ENCODE results near the gene UGCG.
"Not testable (repeated sequence)": the region's sequence is repeated elsewhere in the genome, so short reads cannot be mapped to it uniquely, and the experiment has no call there.

Gene UGCG

GRCh38 chr9:111891910-111892499, 4.6 kb upstream of the UGCG start:
- DNase-seq, result no peak

- DNase-seq, result peak; percentile 49
Observed at GRCh38 chr9:111896942-111897600, 457 bp downstream of the UGCG start.

DNA sequence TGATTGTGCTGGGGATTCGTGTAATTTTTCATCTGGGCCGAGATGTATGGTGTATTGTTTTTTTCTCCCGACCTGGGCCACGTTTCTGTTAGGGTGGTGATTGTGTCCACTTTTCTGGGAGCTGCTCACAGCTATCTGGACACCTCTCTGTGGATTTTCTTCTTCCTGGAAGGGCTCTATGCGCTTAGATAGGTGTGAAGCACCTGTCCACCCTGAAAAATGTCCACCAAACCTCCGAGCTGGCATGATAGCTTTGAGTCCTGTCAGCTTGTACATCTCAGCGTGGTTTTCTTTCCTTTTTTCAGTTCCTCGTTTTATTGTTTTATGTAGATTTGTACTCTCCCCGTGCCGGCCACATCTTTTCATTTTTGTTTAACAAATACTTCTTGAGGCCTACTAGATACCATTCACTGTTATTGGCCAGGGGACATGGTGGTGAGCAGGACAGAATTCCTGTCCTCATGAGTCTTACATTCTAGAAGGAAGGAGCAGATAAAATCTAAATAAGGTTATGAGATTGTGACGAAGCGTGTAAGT, 1.1 kb downstream of the UGCG start:
- no peak for DNase-seq

GRCh38 chr9:111898331-111899096, 1.9 kb downstream of the UGCG start:
- no peak for DNase-seq

- no peak for DNase-seq
Observed at GRCh38 chr9:111900151-111900857, 3.7 kb downstream of the UGCG start.

- no peak for DNase-seq
Observed at GRCh38 chr9:111900858-111901612, 4.4 kb downstream of the UGCG start.

GRCh38 chr9:111902391-111903139, 6.0 kb downstream of the UGCG start:
- no peak for DNase-seq

DNA sequence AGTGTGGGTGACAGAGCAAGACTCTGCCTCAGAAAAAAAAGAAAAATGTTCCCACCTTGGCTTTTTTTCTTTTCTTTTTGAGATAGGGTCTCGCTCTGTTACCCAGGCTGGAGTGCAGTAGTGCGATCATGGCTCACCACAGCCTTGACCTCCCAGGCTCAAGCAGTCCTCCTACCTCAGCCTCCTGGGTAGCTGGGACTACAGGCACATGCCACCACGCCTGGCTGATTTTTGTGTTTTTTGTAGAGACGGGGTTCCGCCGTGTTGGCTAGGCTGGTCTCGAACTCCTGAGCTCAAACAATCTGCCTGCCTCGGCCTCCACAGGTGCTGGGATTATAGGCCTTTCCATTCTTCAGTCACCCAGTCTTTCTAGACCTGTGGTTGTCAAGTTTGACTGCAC, 6.9 kb downstream of the UGCG start:
- DNase-seq, result not testable (repeated sequence)

GRCh38 chr9:111904026-111904425, 7.4 kb downstream of the UGCG start:
- DNase-seq, result no peak

DNA sequence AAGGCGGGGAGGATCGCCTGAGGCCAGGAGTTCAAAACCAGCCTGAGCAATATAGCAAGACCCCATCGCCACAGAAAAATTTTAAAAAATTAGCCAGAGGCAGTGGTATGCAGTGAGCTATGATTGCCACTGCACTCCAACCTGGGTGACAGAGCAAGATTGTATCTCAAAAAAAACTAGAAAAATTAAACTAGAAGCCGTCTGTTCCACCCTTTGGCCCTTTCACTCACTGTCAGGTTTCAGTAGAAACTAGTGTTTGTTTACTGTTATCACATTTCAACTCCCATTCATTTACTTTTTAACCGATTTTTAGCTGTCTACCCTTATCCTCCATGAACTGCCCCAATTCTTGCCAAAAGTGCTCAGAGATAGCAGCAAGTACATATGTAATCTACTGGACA, 8.3 kb downstream of the UGCG start:
- no peak for DNase-seq

GRCh38 chr9:111907147-111907546, 10.5 kb downstream of the UGCG start:
- no peak for DNase-seq

- no peak for DNase-seq
Observed at GRCh38 chr9:111909444-111909843, 12.8 kb downstream of the UGCG start.

DNA sequence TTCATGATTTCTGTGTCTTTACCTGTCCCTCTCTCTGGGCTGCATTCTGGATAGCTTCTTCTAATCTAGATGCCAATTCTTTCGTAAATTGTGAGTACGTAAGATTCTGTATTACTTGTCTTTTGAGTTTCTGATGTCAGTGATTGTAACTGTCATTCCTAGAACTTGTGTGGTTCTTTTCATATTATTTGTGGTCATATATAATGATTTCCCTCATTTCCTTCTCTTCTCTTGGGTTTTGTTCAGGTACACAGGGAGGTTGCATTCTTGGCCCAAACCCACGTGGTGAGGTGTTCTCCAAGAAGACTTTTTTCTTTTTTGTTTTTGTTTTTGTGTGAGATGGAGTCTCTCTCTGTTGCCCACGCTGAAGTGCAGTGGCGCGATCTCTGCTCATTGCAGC, 13.8 kb downstream of the UGCG start:
- DNase-seq, result no peak

DNA sequence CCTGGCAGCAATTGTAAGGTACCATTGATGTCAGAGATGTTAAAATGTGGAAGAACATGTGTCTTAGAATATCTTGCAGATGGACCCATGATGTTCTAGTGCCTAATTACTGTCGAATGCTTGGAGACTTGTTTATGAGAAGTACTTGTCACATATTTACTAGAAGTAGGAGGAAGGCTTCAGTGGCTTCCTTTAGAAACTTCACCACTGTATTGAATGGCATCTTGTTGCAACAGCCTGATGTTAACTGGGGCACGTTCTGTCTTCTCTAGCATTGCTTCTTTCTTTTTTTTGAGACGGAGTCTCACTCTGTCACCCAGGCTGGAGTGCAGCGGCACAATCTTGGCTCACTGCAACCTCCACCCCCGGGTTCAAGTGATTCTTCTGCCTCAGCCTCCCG, 16.5 kb downstream of the UGCG start:
- DNase-seq, result no peak

GRCh38 chr9:111914749-111915424, 18.3 kb downstream of the UGCG start:
- DNase-seq, result no peak

GRCh38 chr9:111915425-111915758, 18.8 kb downstream of the UGCG start:
- no peak for DNase-seq

- no peak for DNase-seq
Observed at GRCh38 chr9:111916234-111916645, 19.6 kb downstream of the UGCG start.

DNA sequence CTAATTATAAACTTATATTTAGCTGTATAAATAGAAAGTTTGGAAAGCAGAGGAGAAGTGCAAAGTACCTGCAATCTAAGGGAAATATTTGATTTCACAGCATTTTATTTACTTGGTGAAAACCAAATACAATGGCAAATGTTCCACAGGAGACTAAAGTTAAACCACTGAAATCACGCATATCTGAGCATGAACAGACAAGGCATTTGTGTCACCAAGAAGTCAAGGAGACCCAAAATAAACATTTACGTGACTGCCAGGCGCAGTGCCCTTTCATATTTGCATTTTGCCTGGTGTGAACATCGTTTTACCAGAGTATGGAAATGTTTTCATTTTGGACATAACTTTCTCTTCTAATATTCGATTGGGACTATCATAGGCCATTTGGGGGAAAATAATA, 20.6 kb downstream of the UGCG start:
- DNase-seq, result no peak

DNA sequence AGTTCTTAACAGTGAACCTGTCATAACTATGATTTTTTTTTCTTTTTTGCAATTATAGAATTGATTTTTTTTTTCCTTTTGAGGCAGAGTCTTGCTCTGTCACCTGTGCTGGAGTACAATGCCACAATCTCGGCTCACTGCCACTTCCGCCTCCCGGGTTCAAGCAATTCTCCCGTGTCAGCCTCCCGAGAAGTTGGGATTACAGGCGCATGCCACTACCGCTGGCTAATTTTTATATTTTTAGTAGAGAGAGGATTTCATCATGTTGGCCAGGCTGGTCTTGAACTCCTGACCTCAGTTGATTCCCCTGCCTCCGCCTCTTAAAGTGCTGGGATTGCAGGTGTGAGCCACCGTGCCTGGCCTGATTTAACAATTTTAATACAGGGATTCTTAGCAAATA, 21.4 kb downstream of the UGCG start:
- DNase-seq, result no peak

GRCh38 chr9:111919875-111920274, 23.3 kb downstream of the UGCG start:
- no peak for DNase-seq

GRCh38 chr9:111920531-111920930, 23.9 kb downstream of the UGCG start:
- no peak for DNase-seq
